IPS-NIHi11 (cell line): ENCODE results near the gene CEP85L.
A peak's percentile ranks its signal among the peaks of the same experiment; 100 is the strongest.

Source experiments
- DNase-seq: peaks from one replicate; pipeline ENCODE4 v3.0.0; 2012; ENCODE audit warnings: mixed read lengths, low spot score

CEP85L gene

GRCh38 chr6:118651282-118652050 is at the start of gene CEP85L:
Gene CEP85L (minus strand): TSS chr6:118651591. CDS start chr6:118651269, 322 bp downstream.
- DNase-seq, result peak; percentile 96

GRCh38 chr6:118700531-118700930 is 49.1 kb upstream of the CEP85L start:
- DNase-seq, result no peak

- no peak for DNase-seq
Observed at GRCh38 chr6:118697554-118697953, 46.2 kb upstream of the CEP85L start.

- DNase-seq, result no peak
Observed at GRCh38 chr6:118696271-118696670, 44.9 kb upstream of the CEP85L start.

GRCh38 chr6:118693562-118693961 is 42.2 kb upstream of the CEP85L start:
- DNase-seq, result no peak

- peak; percentile 30 for DNase-seq
Observed at GRCh38 chr6:118685823-118686449, 34.5 kb upstream of the CEP85L start.

- no peak for DNase-seq
Observed at GRCh38 chr6:118683881-118684872, 32.8 kb upstream of the CEP85L start.

GRCh38 chr6:118680452-118681095 is 29.2 kb upstream of the CEP85L start:
- no peak for DNase-seq

GRCh38 chr6:118679327-118679901 is 28.0 kb upstream of the CEP85L start:
- DNase-seq, result no peak

- DNase-seq, result no peak
Observed at GRCh38 chr6:118678866-118679265, 27.5 kb upstream of the CEP85L start.

GRCh38 chr6:118677193-118677592 is 25.8 kb upstream of the CEP85L start:
- DNase-seq, result peak; percentile 14

GRCh38 chr6:118675225-118675624 is 23.8 kb upstream of the CEP85L start:
- no peak for DNase-seq

- DNase-seq, result no peak
Observed at GRCh38 chr6:118674772-118675171, 23.4 kb upstream of the CEP85L start.

GRCh38 chr6:118672678-118673077 is 21.3 kb upstream of the CEP85L start:
- DNase-seq, result no peak

GRCh38 chr6:118669561-118669960 is 18.2 kb upstream of the CEP85L start:
- no peak for DNase-seq

- no peak for DNase-seq
Observed at GRCh38 chr6:118668761-118669385, 17.5 kb upstream of the CEP85L start.

GRCh38 chr6:118667988-118668387 is 16.6 kb upstream of the CEP85L start:
- DNase-seq, result no peak

- DNase-seq, result no peak
Observed at GRCh38 chr6:118665011-118665410, 13.6 kb upstream of the CEP85L start.

GRCh38 chr6:118663993-118664985 is 12.9 kb upstream of the CEP85L start:
- DNase-seq, result no peak

- no peak for DNase-seq
Observed at GRCh38 chr6:118661831-118662230, 10.4 kb upstream of the CEP85L start.
